HG03064 (cell line): Measurements from ENCODE around the gene NXPH4.

Experiments
- ATAC-seq: cut with Tn5 transposase; IDR thresholded peaks from one replicate; pipeline ENCODE4 v1.9.1; 2021; ENCODE audit warnings: low read depth; ENCODE audit not compliant: unreplicated experiment

The NXPH4 gene

DNA sequence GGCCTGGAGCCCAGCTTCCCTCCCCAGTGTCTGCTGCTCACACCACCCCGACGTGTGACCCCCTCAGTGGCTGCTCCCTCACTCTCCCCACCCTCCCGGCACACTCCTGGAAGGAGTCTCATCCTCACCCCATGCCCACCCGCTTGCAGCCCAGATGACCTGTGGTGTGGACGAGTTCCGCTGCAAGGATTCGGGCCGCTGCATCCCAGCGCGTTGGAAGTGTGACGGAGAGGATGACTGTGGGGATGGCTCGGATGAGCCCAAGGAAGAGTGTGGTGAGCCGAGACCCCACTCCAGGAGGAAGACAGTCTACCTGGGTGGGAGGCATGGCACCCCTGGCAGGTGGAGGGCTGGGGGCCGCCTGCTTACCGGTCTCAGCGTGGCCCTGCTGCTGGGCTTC lies 15.0 kb upstream of the NXPH4 start:
- no peak for ATAC-seq

DNA sequence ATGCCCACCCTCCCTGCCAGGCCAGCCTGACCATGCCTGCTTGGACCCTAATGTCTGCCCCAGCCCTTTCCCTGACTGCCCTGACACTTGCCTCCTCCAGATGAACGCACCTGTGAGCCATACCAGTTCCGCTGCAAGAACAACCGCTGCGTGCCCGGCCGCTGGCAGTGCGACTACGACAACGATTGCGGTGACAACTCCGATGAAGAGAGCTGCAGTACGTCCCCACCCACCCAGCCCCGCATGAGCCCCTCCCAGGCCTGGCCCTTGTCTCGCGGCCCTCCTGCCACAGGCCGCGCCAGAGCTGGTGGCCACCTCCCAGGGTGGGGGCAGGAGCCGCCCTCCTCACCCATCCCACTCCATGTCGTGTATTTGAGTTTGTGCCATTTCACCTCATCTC lies 14.3 kb upstream of the NXPH4 start:
- ATAC-seq: no peak

DNA sequence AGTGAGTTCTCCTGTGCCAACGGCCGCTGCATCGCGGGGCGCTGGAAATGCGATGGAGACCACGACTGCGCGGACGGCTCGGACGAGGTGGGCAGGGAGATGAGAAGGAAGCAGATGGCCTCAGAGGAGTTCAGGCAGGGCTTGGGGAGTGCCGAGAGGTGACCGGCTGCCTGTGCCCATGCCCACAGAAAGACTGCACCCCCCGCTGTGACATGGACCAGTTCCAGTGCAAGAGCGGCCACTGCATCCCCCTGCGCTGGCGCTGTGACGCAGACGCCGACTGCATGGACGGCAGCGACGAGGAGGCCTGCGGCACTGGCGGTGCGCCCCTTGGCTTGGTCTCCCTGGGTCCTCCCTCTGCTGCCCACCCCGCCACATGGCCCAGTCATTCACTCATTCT lies 13.4 kb upstream of the NXPH4 start:
- no peak for ATAC-seq

DNA sequence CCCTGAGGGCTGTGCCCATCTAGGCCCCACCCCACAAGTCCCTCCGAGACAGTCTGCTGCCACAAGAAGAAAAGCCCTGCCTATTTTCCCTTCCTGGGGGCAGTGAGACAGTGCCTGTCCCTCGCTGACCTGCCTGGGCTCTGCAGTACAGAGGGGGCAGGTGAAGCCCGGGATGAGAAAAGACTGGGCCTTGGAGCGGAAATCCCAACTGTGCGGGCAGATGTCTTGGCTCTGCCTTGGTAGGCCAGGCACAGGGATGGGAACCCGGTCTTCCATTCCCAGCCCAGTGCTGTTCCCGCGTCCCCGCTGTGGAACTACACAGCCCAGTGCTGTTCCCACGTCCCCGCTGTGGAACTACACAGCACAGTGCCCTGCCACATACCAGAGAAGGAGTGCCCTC lies 12.8 kb upstream of the NXPH4 start:
- ATAC-seq: no peak

DNA sequence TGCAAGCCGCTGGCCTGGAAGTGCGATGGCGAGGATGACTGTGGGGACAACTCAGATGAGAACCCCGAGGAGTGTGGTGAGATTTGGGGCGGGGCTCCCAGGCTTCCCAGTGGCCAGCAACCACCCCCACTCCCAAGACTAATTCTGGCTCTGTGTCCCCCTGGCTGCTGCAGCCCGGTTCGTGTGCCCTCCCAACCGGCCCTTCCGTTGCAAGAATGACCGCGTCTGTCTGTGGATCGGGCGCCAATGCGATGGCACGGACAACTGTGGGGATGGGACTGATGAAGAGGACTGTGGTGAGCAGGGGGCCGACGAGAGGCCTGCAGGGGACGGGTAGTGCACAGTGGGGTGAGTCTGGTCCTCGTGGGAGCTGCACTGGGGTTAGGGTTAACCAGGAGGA lies 12.1 kb upstream of the NXPH4 start:
- ATAC-seq: no peak

DNA sequence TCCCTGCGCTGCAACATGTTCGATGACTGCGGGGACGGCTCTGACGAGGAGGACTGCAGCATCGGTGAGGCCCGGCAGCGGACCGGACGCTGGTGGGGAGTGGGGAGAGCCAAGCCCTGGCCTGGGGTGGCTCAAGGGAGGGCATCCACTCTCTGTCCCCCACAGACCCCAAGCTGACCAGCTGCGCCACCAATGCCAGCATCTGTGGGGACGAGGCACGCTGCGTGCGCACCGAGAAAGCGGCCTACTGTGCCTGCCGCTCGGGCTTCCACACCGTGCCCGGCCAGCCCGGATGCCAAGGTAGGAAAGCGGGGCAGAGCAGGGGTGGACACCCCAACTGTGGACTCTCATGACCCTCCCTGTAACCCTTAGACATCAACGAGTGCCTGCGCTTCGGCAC lies 11.4 kb upstream of the NXPH4 start:
- ATAC-seq: no peak

DNA sequence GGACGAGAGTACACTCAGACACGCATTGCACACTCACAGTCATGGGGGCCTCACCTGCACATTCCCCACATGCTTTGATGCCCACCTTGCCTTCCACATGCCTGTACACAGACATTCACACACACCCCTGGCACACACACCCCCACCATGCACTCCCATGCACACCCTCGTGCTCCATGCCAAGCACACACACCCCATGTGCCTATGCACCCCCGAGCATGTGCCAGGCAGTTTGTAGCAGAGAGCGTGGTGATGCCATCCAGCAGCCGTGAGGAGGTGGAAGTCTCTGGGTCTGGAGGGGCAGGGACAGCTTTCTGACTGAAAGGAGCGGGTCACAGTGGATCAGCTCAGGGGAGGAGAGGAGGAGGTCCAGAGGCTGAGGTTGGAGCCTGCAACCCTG lies 10.7 kb upstream of the NXPH4 start:
- no peak for ATAC-seq

DNA sequence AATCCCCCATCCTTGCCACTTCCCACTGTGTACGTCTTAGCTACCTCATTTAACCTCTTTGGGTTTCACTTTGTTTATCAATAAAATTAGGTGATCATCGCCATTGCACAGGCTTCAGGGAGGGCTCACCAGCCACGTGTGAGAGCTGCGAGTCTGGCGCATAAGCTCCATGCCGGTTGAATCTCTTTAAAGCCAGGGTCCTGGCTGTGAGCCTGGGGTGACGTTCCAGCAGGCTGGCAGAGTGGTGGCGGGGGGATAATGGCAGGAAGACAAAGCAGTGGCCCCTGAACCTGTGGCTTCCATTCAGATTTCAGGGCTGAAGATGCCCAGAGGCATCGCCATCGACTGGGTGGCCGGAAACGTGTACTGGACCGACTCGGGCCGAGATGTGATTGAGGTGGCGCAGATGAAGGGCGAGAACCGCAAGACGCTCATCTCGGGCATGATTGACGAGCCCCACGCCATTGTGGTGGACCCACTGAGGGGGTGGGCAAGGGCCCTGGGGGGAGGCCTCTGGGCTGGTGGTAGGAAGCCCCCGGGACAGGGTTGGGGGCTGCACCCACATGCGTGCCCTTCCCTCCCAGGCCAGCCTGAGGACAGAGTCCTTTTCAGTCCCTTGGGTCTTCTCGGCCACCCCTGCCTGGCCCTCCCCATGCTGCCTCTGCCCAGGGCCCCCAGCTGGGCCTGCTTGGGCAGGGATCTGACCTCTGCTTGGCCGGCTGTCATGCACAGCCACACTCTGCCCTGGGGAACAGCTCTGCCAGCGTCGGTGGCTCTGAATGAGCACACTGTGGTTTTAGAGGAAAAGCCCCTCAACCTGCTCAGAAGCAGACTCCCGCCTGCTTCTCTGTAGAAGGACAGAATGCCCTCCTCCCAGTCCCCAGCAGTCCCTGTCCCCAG lies 8.6 kb upstream of the NXPH4 start:
- no peak for ATAC-seq

DNA sequence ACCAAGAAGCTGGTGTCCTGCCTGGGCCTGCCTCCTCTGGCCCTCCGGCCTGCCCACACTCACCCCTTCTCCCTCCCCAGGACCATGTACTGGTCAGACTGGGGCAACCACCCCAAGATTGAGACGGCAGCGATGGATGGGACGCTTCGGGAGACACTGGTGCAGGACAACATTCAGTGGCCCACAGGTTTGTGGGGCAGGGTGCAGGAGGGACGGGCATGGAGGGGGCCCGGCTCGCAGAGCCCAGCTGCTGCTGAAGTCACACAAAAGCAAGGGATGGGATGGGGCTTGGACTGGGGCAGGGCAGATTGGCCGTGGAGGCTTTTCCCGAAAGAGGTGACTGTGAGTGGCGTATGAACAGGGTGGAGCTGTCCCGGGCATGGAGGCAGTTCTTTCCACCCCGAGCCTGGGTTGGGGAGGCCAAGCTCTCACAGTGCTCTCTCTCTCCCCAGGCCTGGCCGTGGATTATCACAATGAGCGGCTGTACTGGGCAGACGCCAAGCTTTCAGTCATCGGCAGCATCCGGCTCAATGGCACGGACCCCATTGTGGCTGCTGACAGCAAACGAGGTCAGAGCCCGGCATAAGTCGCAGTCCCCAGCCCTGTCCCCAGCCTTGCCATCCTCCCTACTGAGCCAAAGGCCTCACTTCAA lies 7.8 kb upstream of the NXPH4 start:
- ATAC-seq: no peak

DNA sequence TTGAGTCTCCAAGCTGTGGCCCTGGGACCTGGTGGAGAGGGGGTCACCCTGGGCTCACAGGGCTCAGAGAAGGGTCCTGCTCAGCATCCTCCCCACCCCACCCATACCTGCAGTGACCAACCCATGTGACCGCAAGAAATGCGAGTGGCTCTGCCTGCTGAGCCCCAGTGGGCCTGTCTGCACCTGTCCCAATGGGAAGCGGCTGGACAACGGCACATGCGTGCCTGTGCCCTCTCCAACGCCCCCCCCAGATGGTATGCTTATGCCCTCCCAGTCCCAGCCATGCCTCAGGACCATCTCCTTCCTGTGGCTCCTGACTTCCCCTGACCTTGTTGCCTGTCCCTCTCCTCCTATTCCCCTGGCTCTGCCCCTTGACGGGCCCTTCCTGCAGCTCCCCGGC lies 6.7 kb upstream of the NXPH4 start:
- ATAC-seq: no peak

DNA sequence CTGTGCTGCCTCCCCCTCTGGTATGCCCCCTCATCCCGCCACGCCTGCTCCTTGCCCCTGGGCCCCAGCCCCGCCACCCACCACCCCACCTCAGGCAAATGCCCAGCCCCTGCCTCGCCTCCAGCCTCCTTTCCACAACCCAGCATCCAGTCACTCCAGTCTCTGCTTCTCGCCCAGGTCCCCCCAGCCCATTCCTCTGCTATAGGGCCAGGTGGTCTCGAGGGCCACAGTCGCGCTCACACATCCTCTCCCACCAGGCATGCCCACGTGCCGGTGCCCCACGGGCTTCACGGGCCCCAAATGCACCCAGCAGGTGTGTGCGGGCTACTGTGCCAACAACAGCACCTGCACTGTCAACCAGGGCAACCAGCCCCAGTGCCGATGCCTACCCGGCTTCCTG lies 6.1 kb upstream of the NXPH4 start:
- no peak for ATAC-seq

DNA sequence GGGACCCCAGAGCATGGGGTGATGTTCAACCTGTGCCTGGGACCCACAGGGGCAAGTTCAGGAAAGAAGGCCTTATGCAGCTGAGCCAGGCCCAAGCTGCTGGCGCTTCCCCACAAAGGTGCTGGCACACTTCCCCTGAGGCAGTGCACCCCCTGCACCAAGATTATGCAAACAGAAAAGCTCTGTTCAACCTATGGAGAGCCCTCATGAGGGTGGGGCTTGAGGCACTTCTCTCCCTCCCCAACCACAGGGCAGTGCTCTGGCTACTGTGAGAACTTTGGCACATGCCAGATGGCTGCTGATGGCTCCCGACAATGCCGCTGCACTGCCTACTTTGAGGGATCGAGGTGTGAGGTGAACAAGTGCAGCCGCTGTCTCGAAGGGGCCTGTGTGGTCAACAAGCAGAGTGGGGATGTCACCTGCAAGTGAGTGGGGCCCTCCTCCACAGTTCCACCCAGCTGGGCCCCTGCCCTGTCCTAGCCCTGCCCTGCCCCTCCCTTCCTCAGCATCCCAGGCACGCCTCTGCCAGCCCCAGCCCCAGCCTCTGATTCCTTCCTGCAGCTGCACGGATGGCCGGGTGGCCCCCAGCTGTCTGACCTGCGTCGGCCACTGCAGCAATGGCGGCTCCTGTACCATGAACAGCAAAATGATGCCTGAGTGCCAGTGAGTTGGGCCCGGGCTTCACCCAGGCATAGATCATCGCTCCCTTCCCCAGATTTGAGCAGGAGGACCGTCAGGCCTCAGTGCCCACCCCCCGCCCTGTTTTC lies 5.5 kb upstream of the NXPH4 start:
- ATAC-seq: no peak

DNA sequence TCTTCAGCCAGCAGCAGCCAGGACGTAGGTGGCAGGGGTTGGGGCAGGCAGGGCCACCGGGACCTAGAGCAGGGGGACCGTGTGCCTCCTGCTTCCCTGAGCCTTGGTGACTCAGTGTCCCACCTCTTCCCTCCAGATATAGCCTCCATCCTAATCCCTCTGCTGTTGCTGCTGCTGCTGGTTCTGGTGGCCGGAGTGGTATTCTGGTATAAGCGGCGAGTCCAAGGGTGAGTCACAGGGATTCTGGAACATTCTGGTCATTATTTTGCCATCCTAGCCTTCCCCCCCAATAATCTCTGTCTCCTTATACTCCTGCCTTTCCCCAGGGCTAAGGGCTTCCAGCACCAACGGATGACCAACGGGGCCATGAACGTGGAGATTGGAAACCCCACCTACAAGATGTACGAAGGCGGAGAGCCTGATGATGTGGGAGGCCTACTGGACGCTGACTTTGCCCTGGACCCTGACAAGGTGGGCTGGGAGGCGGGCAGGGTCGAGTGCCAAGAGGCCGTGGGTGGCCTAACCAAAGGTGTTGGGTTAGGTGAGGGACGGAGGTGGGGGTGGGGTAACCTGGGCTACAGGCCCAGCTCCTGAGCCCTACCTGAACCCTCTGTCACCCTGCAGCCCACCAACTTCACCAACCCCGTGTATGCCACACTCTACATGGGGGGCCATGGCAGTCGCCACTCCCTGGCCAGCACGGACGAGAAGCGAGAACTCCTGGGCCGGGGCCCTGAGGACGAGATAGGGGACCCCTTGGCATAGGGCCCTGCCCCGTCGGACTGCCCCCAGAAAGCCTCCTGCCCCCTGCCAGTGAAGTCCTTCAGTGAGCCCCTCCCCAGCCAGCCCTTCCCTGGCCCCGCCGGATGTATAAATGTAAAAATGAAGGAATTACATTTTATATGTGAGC lies 4.5 kb upstream of the NXPH4 start:
- ATAC-seq: no peak

DNA sequence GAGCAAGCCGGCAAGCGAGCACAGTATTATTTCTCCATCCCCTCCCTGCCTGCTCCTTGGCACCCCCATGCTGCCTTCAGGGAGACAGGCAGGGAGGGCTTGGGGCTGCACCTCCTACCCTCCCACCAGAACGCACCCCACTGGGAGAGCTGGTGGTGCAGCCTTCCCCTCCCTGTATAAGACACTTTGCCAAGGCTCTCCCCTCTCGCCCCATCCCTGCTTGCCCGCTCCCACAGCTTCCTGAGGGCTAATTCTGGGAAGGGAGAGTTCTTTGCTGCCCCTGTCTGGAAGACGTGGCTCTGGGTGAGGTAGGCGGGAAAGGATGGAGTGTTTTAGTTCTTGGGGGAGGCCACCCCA lies 3.9 kb upstream of the NXPH4 start:
- ATAC-seq: no peak

DNA sequence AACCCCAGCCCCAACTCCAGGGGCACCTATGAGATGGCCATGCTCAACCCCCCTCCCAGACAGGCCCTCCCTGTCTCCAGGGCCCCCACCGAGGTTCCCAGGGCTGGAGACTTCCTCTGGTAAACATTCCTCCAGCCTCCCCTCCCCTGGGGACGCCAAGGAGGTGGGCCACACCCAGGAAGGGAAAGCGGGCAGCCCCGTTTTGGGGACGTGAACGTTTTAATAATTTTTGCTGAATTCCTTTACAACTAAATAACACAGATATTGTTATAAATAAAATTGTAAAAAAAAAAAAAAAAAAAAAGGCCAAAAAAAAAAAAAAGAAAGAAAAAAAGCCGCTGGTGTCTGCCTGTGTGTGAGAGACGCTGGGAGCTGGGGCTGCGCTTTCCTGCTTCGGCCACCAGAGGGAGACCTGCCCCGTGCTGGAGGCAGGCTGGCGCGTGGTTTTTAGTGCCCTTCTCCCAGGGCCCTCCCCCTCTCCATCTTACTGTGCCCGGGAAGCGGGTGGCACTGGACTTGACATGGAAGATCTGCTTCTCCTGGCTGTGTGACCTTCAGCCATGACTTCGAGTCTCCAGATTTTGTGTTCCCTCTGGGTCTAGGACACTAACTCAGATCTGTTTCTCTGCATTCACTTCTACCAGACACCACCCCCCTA lies 3.4 kb upstream of the NXPH4 start:
- no peak for ATAC-seq

DNA sequence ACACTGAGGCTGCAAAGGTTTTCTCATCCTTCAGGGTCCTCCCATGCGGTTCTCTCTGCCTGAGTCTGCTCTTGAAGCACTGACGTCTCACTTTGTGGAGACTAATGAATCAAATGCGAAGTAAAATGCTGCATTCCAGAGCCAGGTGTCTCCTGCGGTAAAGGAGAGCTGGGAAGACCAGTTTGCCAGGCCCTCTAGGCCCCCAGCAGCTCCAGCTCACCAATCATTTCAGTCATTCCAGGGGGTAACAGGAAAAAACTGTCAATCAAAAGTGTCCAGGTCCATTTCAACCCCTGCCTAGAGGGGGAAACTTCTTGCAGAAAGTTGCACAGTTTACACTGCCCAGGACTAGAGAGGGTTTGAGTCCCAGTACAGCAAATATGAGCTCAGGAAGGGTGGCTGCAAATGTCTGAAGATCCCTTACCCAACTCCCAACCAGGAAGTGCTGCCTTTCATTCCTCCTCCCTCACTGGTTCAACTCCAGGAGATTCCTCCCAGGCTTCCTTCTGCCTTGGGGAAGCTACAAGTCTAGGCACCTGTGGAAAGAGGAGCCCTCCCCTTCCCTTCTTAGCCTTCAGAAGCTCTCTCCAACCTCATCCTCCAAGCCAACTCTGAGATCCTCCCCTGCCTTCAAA lies 2.7 kb upstream of the NXPH4 start:
- no peak for ATAC-seq

DNA sequence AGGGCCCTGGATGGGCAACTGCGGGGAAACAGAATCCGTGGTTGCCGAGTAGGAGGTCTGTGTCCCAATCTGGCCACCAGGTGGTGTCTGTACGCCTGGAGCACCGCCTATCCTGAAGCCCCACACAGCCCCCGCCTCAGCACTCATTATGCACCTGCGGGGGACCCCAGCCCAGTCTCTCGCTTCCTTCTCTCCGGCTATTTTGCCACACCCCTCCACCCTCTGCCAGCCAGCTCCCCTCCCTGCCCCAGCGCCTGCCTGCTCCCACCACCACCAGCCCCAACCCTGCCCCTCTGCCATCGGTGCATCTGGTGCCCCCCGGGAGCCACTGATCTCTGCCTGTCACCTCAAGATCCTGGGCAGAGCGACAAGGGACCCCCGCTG lies 2.2 kb upstream of the NXPH4 start:
- ATAC-seq: no peak

DNA sequence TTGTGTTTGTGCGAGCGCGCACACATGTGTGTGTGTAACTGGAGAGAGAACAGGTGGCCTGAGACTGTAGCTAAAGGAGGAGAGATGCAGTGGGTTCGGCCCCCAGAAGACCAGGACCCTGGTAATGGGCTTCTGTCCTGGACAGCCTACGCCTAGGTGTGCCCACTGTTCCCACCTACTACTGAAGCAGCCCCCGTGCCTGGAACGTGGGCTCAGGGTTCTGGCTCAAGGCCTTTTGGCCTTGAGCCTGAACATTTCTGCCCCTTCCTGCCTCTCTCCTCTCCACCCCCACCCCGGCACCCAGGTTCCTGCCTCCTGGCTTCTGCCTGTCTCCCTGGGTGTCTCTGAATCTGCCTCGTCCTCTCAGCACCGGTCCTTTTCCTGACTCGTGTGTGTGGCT lies 1.5 kb upstream of the NXPH4 start:
- ATAC-seq: no peak

DNA sequence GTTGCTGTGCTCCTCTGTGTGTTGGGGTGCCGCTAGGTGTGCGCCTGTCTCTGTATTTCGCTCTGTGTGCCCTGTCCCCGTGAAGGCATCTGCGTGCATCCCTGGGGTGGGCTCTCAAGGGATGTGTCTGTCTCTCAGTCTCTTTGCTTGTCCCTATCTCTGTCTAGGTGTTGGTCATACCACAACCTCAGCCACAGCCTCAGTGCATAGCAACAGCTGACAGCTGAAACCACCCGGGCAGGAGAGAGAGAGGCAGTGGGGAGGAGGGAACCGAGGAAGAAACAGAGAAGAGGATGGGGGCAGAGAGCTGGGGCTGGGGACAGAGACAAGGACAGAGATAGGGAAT lies 953 bp upstream of the NXPH4 start:
- ATAC-seq: no peak
